Adrenal gland (tissue), 12 donors: Measurements from ENCODE around the gene CLMP. TPM values are rescaled to one million over a fixed set of nuclear protein-coding genes. Genes with fewer than 3 reads are reported as not detected.
"Not testable (repeated sequence)": the region's sequence is repeated elsewhere in the genome, so short reads cannot be mapped to it uniquely, and the experiment has no call there.

ENCODE experiments used
- DNase-seq, 7 donors: peaks; one replicate each; pipeline ENCODE4 v3.0.0-alpha.2; 2019 to 2020
- H3K27ac ChIP-seq, 5 donors: fragments of 200-600 bp; sonication (generic) in 4 of 5; 1 replicate in 3 of 5; 2 replicates in 2 of 5; pipeline versions ENCODE4 v1.5.1 to v1.8.0; 2016 to 2020; ENCODE audit warnings: mild to moderate bottlenecking in 1 of 5
- H3K27me3 ChIP-seq: fragments of 200-600 bp; 2 replicates; pipeline ENCODE4 v1.8.0; 2021
- H3K36me3 ChIP-seq, 2 donors: fragments of 200-600 bp; replicated peaks in 1 of 2; 1 replicate in 1 of 2; 2 replicates in 1 of 2; pipeline versions ENCODE4 v1.5.1 to v1.8.0; 2018 to 2022
- H3K4me1 ChIP-seq, 2 donors: fragments of 200-600 bp; replicated peaks in 1 of 2; 1 replicate in 1 of 2; 2 replicates in 1 of 2; pipeline versions ENCODE4 v1.5.1 to v1.8.0; 2018 to 2021
- H3K4me3 ChIP-seq, 4 donors: fragments of 200-600 bp; sonication (generic) in 3 of 4; one replicate each; pipeline ENCODE4 v1.5.1; 2016 to 2018
- H3K9me3 ChIP-seq, 3 donors: fragments of 200-600 bp; sonication (generic) in 1 of 3; replicated peaks in 1 of 3; 1 replicate in 2 of 3; 2 replicates in 1 of 3; pipeline versions ENCODE4 v1.5.1 to v1.8.0; 2016 to 2021
- CTCF ChIP-seq, 6 experiments: fragments of 450-650 bp in 4 of 6; fragments of 200-600 bp in 2 of 6; sonication (generic) in 1 of 6; IDR thresholded peaks; 1 replicate in 5 of 6; 2 replicates in 1 of 6; pipeline versions ENCODE4 v1.5.1 to v1.8.0; 2016 to 2021; ENCODE audit warnings: antibody characterized with exemption in 6 of 6, mild to moderate bottlenecking in 2 of 6, moderate library complexity in 1 of 6
- POLR2A ChIP-seq, 2 donors: fragments of 450-650 bp; IDR thresholded peaks; one replicate each; pipeline ENCODE4 v1.6.1; 2017; ENCODE audit warnings: antibody characterized with exemption in 2 of 2, mild to moderate bottlenecking in 2 of 2, moderate library complexity in 1 of 2
- WGBS, 4 donors: extraction: QIAGEN DNeasy Blood & Tissue Kit in 2 of 4; methylation state at CpG; one replicate each; pipeline versions ENCODE4 v1.1.5 to v1.1.7; 2013 to 2017; 5-methylcytosine and 5-hydroxymethylcytosine counted together
- intact Hi-C, 2 donors: fragments of 100-400 bp; cut with DNase I; formaldehyde crosslinking; loops; one replicate each; pipeline versions ENCODE4 v1.14.1 to v1.15.0; 2022 to 2023
- polyA plus RNA-seq, 3 donors: library from polyadenylated mRNA; stranded (reverse); fragments of 200-250 nt in 2 of 3; fragments of 350-450 nt in 1 of 3; fragmentation: Illumina TruSeq in 1 of 3; extraction: RNeasy Lipid Tissue Mini Kit (QIAGEN cat#74804) in 1 of 3; gene quantifications; one replicate each; pipeline ENCODE4 v1.2.3, GENCODE V29; 2013 to 2014
- total RNA-seq, 9 donors: library from RNA; depleted of rRNA in 4 of 9; stranded (reverse); fragments of >200 nt in 4 of 9; fragments of 120-200 nt in 1 of 9; fragmentation: NEBNext Ultra II Directional in 1 of 9; extraction: Animal tissue kit (Norgen Biotek cat#: 25700) in 1 of 9; gene quantifications; one replicate each; pipeline versions ENCODE4 v1.1.0 to v1.2.4, GENCODE V29; 2013 to 2023
- donor health status: healthy with polysubstance abuse.
- donor health status: Bipolar disorder and iron deficiency.
- donor health status: DM: yes; HTN: yes; CAD: no.
- donor health status: DM: no; HTN: no; CAD: no.
- donor health status: DM: no; HTN: no; CAD: no.
- donor health status: DM: yes; HTN: yes; CAD: no.

CLMP gene
- total and polyA plus RNA-seq, 12 donors, result 3.8 to 36.6 (median 19.8) TPM

GRCh38 chr11:123139206-123139605, 55.8 kb downstream of the CLMP start:
- TF ChIP-seq POLR2A (IDR thresholded peaks at IDR 0.05) (no peak), CTCF (IDR thresholded peaks at IDR 0.05) (no peak)
- no peak for DNase-seq
- Histone ChIP-seq H3K36me3 (no peaks in the 10 kb centered on the region), H3K27ac (peak overlapping the region in 1 of 5 donors; percentile 29), H3K4me3 (no peak overlapping the region), H3K27me3 (no peaks in the 10 kb centered on the region), H3K9me3 (no peaks in the 10 kb centered on the region), H3K4me1 (peaks cover 9 to 12% of the 10 kb centered on the region in 2 donors)
- intact Hi-C loops, result no loop called here
- WGBS, 4 donors, result 82 to 89% (median 86%) methylated on average over 4 of the region's 4 CpGs

GRCh38 chr11:123137431-123138224, 57.4 kb downstream of the CLMP start:
- H3K27ac ChIP-seq, result peak overlapping the region in 4 of 5 donors; percentile 55 to 69 (median 60)
- H3K27me3 ChIP-seq, result no peaks in the 10 kb centered on the region
- TF ChIP-seq POLR2A (IDR thresholded peaks at IDR 0.05) (peak in 1 of 2 donors; percentile 22), CTCF (IDR thresholded peaks at IDR 0.05) (no peak)
- no peaks in the 10 kb centered on the region for H3K9me3 ChIP-seq
- peak overlapping the region in 1 of 4 donors; percentile 24 for H3K4me3 ChIP-seq
- peak; percentile 52 to 88 (median 75) for DNase-seq
- WGBS, 4 donors, result 10 to 20% (median 15%) methylated on average over 22 to 24 of the region's 24 CpGs
- intact Hi-C loops, result no loop called here
- peaks cover 9 to 12% of the 10 kb centered on the region in 2 donors for H3K4me1 ChIP-seq
- H3K36me3 ChIP-seq, result no peaks in the 10 kb centered on the region

- TF ChIP-seq CTCF (IDR thresholded peaks at IDR 0.05), result no peak
- no peak for TF ChIP-seq POLR2A (IDR thresholded peaks at IDR 0.05)
- H3K27me3 ChIP-seq, result no peaks in the 10 kb centered on the region
- no peak for DNase-seq
- 93 to 95% (median 93%) methylated on average over 18 of the region's 18 CpGs for WGBS, 4 donors
- no peaks in the 10 kb centered on the region for H3K36me3 ChIP-seq
- H3K4me1 ChIP-seq, result peaks cover 9 to 12% of the 10 kb centered on the region in 2 donors
- intact Hi-C loops, result no loop called here
- H3K27ac ChIP-seq, result no peak overlapping the region
- no peaks in the 10 kb centered on the region for H3K9me3 ChIP-seq
- no peak overlapping the region for H3K4me3 ChIP-seq
These were observed 59.1 kb downstream of the CLMP start for GRCh38 chr11:123135863-123136446.

- intact Hi-C loops, result no loop called here
- 94 to 97% (median 95%) methylated on average over 6 of the region's 6 CpGs for WGBS, 4 donors
These were observed 62.2 kb downstream of the CLMP start for GRCh38 chr11:123132881-123133280.

GRCh38 chr11:123132034-123132766, 62.8 kb downstream of the CLMP start:
- H3K36me3 ChIP-seq, intact Hi-C loops, H3K27ac ChIP-seq, H3K4me3 ChIP-seq, H3K9me3 ChIP-seq, H3K4me1 ChIP-seq, H3K27me3 ChIP-seq: not testable (repeated sequence)
- peak in 3 of 7 donors; percentile 8 to 27 (median 25) for DNase-seq
- 65 to 78% (median 73%) methylated on average over 8 of the region's 8 CpGs for WGBS, 4 donors

More at GRCh38 chr11:123132881-123133280, 62.2 kb downstream of the CLMP start:
- Histone ChIP-seq H3K4me1 (peaks cover 6 to 7% of the 10 kb centered on the region in 2 donors), H3K4me3 (no peak overlapping the region), H3K27ac (no peak overlapping the region), H3K9me3 (no peaks in the 10 kb centered on the region), H3K36me3 (no peaks in the 10 kb centered on the region), H3K27me3 (no peaks in the 10 kb centered on the region)
- no peak for DNase-seq
- TF ChIP-seq POLR2A (IDR thresholded peaks at IDR 0.05) (no peak), CTCF (IDR thresholded peaks at IDR 0.05) (no peak)
